ENCODE results near the gene SPATA6L. TPM values are rescaled to one million over a fixed set of nuclear protein-coding genes. Genes with fewer than 3 reads are reported as not detected.

The SPATA6L gene
- total RNA-seq, 1 donor from 2014 or later, result 1.3 TPM

DNA sequence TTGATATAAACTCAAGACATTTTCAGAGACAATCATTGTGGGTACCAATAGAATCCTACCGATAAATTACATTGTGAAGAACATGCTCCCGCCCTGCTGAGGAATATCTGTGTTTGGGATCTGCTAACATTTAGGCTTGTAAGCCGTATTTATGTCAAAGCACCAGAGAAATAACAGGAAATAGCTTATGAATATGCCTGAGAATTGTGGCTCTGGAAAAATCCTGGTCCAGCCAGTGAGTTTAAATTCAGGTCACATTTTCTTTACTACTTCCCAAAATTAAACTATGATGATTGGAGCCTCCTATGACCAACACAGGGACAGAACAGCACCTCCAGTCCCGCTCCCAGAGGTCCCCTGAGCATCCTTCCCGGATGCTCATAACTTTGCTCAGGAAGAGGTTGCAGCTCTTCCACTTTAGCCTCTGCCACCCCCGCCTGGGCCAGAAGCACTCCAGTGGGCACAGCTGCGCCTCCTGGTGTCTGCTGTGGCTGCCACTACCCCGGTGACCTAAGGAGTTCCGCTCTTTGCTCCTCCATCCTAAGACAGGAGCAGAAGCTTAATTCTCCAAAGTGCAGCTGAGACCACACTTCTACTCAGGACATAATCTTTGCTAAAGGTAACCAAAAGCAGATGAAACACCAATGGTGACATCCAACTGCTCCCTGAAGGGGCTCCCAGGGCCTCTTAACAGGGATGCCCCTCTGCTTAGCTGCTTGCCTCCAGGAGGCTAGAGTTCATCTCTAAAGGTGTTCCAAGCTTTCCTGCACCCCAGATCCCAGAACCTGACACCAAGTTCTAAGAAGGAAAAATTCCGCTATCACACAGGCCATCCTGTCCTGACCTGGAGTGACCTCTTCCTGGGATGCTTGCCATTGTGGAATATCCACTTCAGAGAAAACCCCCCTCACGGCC, 117.2 kb downstream of the SPATA6L start:
- Histone ChIP-seq H3K27me3 (ENCODE audit: control insufficient read depth, insufficient read depth, low read length) (no peaks in the 10 kb centered on the region), H3K36me3 (ENCODE audit: control insufficient read depth, insufficient read depth, low read length) (no peaks in the 10 kb centered on the region), H3K4me3 (ENCODE audit: low read depth, low read length) (no peak overlapping the region)
- no peak for DNase-seq (ENCODE audit: low read depth)
- TF ChIP-seq, protein P1, sequence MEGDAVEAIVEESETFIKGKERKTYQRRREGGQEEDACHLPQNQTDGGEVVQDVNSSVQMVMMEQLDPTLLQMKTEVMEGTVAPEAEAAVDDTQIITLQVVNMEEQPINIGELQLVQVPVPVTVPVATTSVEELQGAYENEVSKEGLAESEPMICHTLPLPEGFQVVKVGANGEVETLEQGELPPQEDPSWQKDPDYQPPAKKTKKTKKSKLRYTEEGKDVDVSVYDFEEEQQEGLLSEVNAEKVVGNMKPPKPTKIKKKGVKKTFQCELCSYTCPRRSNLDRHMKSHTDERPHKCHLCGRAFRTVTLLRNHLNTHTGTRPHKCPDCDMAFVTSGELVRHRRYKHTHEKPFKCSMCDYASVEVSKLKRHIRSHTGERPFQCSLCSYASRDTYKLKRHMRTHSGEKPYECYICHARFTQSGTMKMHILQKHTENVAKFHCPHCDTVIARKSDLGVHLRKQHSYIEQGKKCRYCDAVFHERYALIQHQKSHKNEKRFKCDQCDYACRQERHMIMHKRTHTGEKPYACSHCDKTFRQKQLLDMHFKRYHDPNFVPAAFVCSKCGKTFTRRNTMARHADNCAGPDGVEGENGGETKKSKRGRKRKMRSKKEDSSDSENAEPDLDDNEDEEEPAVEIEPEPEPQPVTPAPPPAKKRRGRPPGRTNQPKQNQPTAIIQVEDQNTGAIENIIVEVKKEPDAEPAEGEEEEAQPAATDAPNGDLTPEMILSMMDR (IDR thresholded peaks at IDR 0.05; ENCODE audit: insufficient read depth, low read length, poor library complexity, severe bottlenecking), result peak; percentile 40

Other genes starting within 250 kb of the SPATA6L start
- 4.7 and 6.1 TPM in 2 replicates for gene SLC1A1, start 176.0 kb downstream of the SPATA6L start, total RNA-seq
- gene PLPP6, start 4.2 kb downstream of the SPATA6L start, total RNA-seq, result 8.6 and 10.0 TPM in 2 replicates
- 14.8 and 15.9 TPM in 2 replicates for gene CDC37L1, start 13.1 kb upstream of the SPATA6L start, total RNA-seq
- 64.4 and 65.5 TPM in 2 replicates for gene AK3, start 74.7 kb upstream of the SPATA6L start, total RNA-seq
- 23.6 and 24.4 TPM in 2 replicates for gene RCL1, start 126.5 kb upstream of the SPATA6L start, total RNA-seq

Data from kidney epithelial cell (primary cell).